Activated naive CD4-positive, alpha-beta T cell treated with anti-CD3 and anti-CD28 coated beads, Interleukin-2, amount 50 U/mL, for 24 hours (primary cell): ENCODE data around the gene MYT1.
A peak's percentile ranks its signal among the peaks of the same experiment; 100 is the strongest.
"Not testable (repeated sequence)": the region's sequence is repeated elsewhere in the genome, so short reads cannot be mapped to it uniquely, and the experiment has no call there.

Experiments used
- H3K27ac Mint-ChIP-seq: one replicate; pipeline ENCODE4 v1.8.0; 2021; ENCODE audit warnings: mild to moderate bottlenecking, mixed read lengths
- H3K27me3 Mint-ChIP-seq: one replicate; pipeline ENCODE4 v1.8.0; 2021; ENCODE audit warnings: mixed read lengths
- H3K36me3 Mint-ChIP-seq: one replicate; pipeline ENCODE4 v1.8.0; 2021; ENCODE audit warnings: mixed read lengths
- H3K4me1 Mint-ChIP-seq: one replicate; pipeline ENCODE4 v1.8.0; 2021; ENCODE audit warnings: mixed read lengths
- H3K4me3 Mint-ChIP-seq: one replicate; pipeline ENCODE4 v1.8.0; 2021; ENCODE audit warnings: mild to moderate bottlenecking, mixed read lengths
- H3K9me3 Mint-ChIP-seq: one replicate; pipeline ENCODE4 v1.8.0; 2021; ENCODE audit warnings: mixed read lengths

Gene MYT1

DNA sequence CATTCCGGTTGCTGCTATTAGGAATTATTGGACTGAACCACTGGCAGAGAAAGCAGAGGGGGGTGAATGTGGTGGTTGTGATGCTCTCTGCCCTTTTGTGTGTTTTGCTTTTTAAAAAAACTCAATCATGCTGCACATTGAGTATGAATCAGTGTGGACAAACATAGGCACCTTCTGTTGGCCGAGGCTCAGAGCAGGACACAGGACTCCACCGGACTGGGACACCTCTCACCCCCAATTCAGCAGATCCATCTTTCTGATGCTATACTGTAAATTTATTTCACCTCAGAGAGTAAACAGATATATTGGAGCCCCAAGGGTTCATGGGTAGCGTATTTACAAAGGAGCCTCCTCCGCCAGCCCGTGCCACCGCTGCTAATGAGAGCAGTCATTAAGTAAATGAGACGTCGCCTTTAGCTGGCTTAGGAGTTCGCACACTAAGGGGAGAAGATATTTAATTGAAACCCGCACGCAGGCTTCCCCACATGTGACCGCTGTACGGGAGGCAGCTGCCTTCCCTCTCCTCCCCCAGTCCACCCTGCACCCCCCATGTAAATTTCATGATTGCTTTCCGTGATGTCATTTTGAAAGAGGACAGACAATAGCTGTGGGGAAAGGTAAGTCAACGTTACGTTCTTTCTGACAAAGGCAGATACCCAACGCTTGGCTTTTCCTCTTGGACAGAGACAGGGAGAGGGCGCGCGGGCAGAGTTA is at the start of gene MYT1:
Gene MYT1 (plus strand): TSS at position 330 of the 714 bp plus-strand sequence. CDS start 34,410 bp downstream, outside the sequence.
- Mint-ChIP-seq H3K36me3 (peaks cover 1% of the 10 kb centered on the region), H3K27ac (no peak within 1 kb of the TSS), H3K4me3 (no peak within 1 kb of the TSS), H3K27me3 (peaks cover 51% of the 10 kb centered on the region), H3K4me1 (no peaks in the 10 kb centered on the region), H3K9me3 (no peaks in the 10 kb centered on the region)

DNA sequence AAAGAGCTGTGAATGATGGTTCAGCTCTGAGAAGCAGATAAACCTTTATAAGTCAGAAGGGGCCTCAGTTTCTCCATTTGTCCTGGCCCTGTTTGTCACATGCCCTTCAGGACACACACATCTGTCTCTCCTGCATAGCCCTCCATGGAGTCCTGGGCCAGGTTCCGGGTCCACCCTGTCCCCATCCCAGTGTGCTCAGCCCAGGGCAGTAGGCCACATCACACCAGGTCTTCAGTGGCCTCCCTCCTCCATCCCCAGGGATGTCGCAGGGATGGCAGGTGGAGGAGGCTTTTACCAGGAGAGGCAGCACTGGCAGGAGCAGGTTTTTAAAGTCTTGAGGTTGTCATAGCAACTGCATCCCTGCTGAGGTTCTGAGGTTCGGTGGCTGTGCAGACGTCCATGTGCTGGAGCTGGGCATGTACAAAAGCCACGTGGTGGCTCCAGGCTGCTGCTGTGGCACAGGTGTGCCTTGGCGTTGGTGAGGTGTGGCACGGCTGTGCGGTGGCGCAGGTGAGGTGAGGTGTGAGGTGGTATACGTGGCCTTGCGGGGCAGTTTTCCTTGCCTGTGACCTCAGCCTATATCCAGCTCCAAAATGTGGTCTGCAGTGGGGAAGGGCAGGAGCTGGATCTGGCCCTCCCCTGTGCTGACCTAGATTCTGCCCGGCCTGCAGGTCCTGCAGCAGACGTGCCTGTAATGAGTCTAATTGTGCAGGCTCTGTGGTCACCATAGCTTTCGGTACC is 48.9 kb upstream of the MYT1 start:
- Mint-ChIP-seq H3K4me3 (no peak overlapping the region), H3K9me3 (no peaks in the 10 kb centered on the region), H3K4me1 (peaks cover 5% of the 10 kb centered on the region), H3K36me3 (no peaks in the 10 kb centered on the region), H3K27ac (no peak overlapping the region), H3K27me3 (no peaks in the 10 kb centered on the region)

DNA sequence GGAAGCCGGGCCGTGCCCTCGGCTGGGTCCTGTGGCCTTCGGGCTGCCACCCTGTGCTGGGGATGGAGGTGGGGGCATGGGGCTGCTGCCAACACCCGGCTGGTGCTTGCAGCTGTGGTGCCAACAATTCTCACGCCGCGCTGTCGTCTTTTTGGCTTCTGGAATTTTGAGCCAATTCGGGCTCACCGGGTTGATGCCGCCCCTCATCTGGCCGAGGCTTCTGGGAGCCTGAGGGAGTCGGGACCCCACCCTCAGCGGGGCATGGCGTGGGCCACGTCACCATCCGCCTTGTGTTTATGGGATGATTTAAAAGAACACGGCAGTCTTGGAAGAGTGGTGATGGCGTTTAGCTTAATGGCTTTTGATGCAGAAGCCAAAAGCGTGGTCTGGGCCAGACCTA is 48.2 kb upstream of the MYT1 start:
- Mint-ChIP-seq H3K27ac (no peak overlapping the region), H3K4me1 (peaks cover 7% of the 10 kb centered on the region), H3K27me3 (no peaks in the 10 kb centered on the region), H3K9me3 (no peaks in the 10 kb centered on the region), H3K4me3 (no peak overlapping the region), H3K36me3 (no peaks in the 10 kb centered on the region)

- Mint-ChIP-seq H3K27me3 (no peaks in the 10 kb centered on the region), H3K4me3 (no peak overlapping the region), H3K36me3 (no peaks in the 10 kb centered on the region), H3K27ac (no peak overlapping the region), H3K9me3 (no peaks in the 10 kb centered on the region), H3K4me1 (peaks cover 7% of the 10 kb centered on the region)
Measured at GRCh38 chr20:64116541-64117431, 47.5 kb upstream of the MYT1 start.

- not testable (repeated sequence) for H3K4me3 Mint-ChIP-seq, H3K27me3 Mint-ChIP-seq, H3K36me3 Mint-ChIP-seq, H3K9me3 Mint-ChIP-seq, H3K4me1 Mint-ChIP-seq, H3K27ac Mint-ChIP-seq
Measured at GRCh38 chr20:64117432-64117777, 46.8 kb upstream of the MYT1 start.

- no peak overlapping the region for H3K4me3 Mint-ChIP-seq
- H3K4me1 Mint-ChIP-seq = peaks cover 7% of the 10 kb centered on the region
- no peaks in the 10 kb centered on the region for H3K27me3 Mint-ChIP-seq
- H3K9me3 Mint-ChIP-seq = no peaks in the 10 kb centered on the region
- peak overlapping the region; percentile 43 for H3K27ac Mint-ChIP-seq
- H3K36me3 Mint-ChIP-seq = no peaks in the 10 kb centered on the region
Measured at GRCh38 chr20:64119301-64119680, 45.0 kb upstream of the MYT1 start.

- H3K4me3 Mint-ChIP-seq = peak overlapping the region; percentile 74
- peak overlapping the region; percentile 77 for H3K27ac Mint-ChIP-seq
- no peaks in the 10 kb centered on the region for H3K27me3 Mint-ChIP-seq
- no peaks in the 10 kb centered on the region for H3K9me3 Mint-ChIP-seq
- H3K36me3 Mint-ChIP-seq = no peaks in the 10 kb centered on the region
- peaks cover 7% of the 10 kb centered on the region for H3K4me1 Mint-ChIP-seq
Measured at GRCh38 chr20:64119681-64120341, 44.4 kb upstream of the MYT1 start.

- Mint-ChIP-seq H3K27me3 (no peaks in the 10 kb centered on the region), H3K4me1 (peaks cover 7% of the 10 kb centered on the region), H3K4me3 (no peak overlapping the region), H3K9me3 (no peaks in the 10 kb centered on the region), H3K36me3 (no peaks in the 10 kb centered on the region), H3K27ac (no peak overlapping the region)
Measured at GRCh38 chr20:64121586-64121985, 42.7 kb upstream of the MYT1 start.

GRCh38 chr20:64122927-64123326 is 41.3 kb upstream of the MYT1 start:
- H3K4me3 Mint-ChIP-seq, H3K4me1 Mint-ChIP-seq, H3K27me3 Mint-ChIP-seq, H3K36me3 Mint-ChIP-seq, H3K27ac Mint-ChIP-seq, H3K9me3 Mint-ChIP-seq: not testable (repeated sequence)

DNA sequence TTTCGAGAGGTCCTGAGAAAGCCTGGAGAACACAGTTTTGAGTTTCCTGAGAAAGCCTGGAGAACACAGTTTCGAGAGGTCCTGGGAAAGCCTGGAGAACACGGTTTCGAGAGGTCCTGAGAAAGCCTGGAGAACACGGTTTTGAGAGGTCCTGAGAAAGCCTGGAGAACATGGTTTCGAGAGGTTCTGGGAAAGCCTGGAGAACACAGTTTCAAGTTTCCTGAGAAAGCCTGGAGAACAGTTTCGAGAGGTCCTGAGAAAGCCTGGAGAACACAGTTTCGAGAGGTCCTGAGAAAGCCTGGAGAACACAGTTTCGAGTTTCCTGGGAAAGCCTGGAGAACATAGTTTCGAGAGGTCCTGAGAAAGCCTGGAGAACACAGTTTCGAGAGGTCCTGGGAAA is 40.7 kb upstream of the MYT1 start:
- not testable (repeated sequence) for H3K9me3 Mint-ChIP-seq, H3K4me3 Mint-ChIP-seq, H3K27me3 Mint-ChIP-seq, H3K4me1 Mint-ChIP-seq, H3K36me3 Mint-ChIP-seq, H3K27ac Mint-ChIP-seq

GRCh38 chr20:64129146-64129782 is 35.0 kb upstream of the MYT1 start:
- no peaks in the 10 kb centered on the region for H3K9me3 Mint-ChIP-seq
- H3K27me3 Mint-ChIP-seq = peaks cover 10% of the 10 kb centered on the region
- no peaks in the 10 kb centered on the region for H3K36me3 Mint-ChIP-seq
- no peak overlapping the region for H3K4me3 Mint-ChIP-seq
- H3K27ac Mint-ChIP-seq = no peak overlapping the region
- H3K4me1 Mint-ChIP-seq = no peaks in the 10 kb centered on the region

GRCh38 chr20:64130271-64130670 is 34.0 kb upstream of the MYT1 start:
- Mint-ChIP-seq H3K27me3 (peaks cover 10% of the 10 kb centered on the region), H3K27ac (no peak overlapping the region), H3K4me3 (no peak overlapping the region), H3K4me1 (no peaks in the 10 kb centered on the region), H3K36me3 (no peaks in the 10 kb centered on the region), H3K9me3 (no peaks in the 10 kb centered on the region)

- Mint-ChIP-seq H3K36me3 (no peaks in the 10 kb centered on the region), H3K4me1 (no peaks in the 10 kb centered on the region), H3K9me3 (no peaks in the 10 kb centered on the region), H3K4me3 (no peak overlapping the region), H3K27ac (peak overlapping the region; percentile 51), H3K27me3 (peaks cover 10% of the 10 kb centered on the region)
Measured at GRCh38 chr20:64130876-64131275, 33.4 kb upstream of the MYT1 start.

- Mint-ChIP-seq H3K36me3 (no peaks in the 10 kb centered on the region), H3K9me3 (no peaks in the 10 kb centered on the region), H3K4me3 (no peak overlapping the region), H3K27me3 (peaks cover 10% of the 10 kb centered on the region), H3K27ac (no peak overlapping the region), H3K4me1 (no peaks in the 10 kb centered on the region)
Measured at GRCh38 chr20:64131406-64131805, 32.8 kb upstream of the MYT1 start.

DNA sequence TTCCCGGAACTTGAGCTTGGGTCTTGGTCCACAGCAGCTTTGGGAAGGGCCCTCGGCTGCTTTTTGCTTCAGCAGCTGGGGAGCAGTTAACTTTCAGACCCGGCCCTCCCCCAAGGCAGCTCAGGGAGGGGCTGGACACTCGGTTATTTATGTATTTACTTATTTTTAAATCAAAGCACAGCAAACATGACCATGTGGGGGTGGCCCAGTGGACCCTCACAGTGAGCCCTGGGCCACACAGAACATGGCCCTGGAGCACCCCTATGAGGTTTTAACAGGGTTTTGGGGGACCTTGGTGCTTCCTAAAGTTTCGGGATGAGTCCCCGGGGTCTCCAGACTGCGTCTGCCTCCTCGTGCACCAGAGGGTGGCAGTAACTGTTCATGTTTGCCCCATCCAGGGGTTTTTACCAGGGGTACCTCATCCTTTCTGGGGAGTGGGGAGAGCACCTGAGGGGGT is 30.3 kb upstream of the MYT1 start:
- Mint-ChIP-seq H3K36me3 (no peaks in the 10 kb centered on the region), H3K9me3 (no peaks in the 10 kb centered on the region), H3K4me3 (no peak overlapping the region), H3K27me3 (peaks cover 8% of the 10 kb centered on the region), H3K4me1 (no peaks in the 10 kb centered on the region), H3K27ac (no peak overlapping the region)
